GM21526 (cell line): Measurements from ENCODE around the gene NHS.
"Not testable (repeated sequence)": the region's sequence is repeated elsewhere in the genome, so short reads cannot be mapped to it uniquely, and the experiment has no call there.

Experiments used
- ATAC-seq: cut with Tn5 transposase; IDR thresholded peaks from one replicate; pipeline ENCODE4 v1.9.1; 2021; ENCODE audit warnings: moderate library complexity; ENCODE audit not compliant: unreplicated experiment, low FRiP score

The NHS gene

GRCh38 chrX:17484592-17484991 is 109.6 kb downstream of the NHS start:
- ATAC-seq = no peak

- ATAC-seq = no peak
Observed at GRCh38 chrX:17485391-17485790, 110.4 kb downstream of the NHS start.

- ATAC-seq = no peak
Observed at GRCh38 chrX:17488036-17488435, 113.0 kb downstream of the NHS start.

- ATAC-seq = no peak
Observed at GRCh38 chrX:17494216-17494615, 119.2 kb downstream of the NHS start.

- ATAC-seq = no peak
Observed at GRCh38 chrX:17495052-17495451, 120.1 kb downstream of the NHS start.

GRCh38 chrX:17496407-17496806 is 121.4 kb downstream of the NHS start:
- ATAC-seq = no peak

- ATAC-seq = no peak
Observed at GRCh38 chrX:17497193-17497592, 122.2 kb downstream of the NHS start.

- no peak for ATAC-seq
Observed at GRCh38 chrX:17499512-17499911, 124.5 kb downstream of the NHS start.

GRCh38 chrX:17500145-17500579 is 125.2 kb downstream of the NHS start:
- no peak for ATAC-seq

- ATAC-seq = no peak
Observed at GRCh38 chrX:17501746-17502145, 126.7 kb downstream of the NHS start.

GRCh38 chrX:17506352-17506751 is 131.4 kb downstream of the NHS start:
- ATAC-seq = not testable (repeated sequence)

GRCh38 chrX:17511556-17511955 is 136.6 kb downstream of the NHS start:
- ATAC-seq = no peak

GRCh38 chrX:17519358-17519757 is 144.4 kb downstream of the NHS start:
- ATAC-seq = no peak

- no peak for ATAC-seq
Observed at GRCh38 chrX:17520016-17520615, 145.1 kb downstream of the NHS start.

GRCh38 chrX:17521871-17522693 is 147.1 kb downstream of the NHS start:
- ATAC-seq = no peak

- ATAC-seq = no peak
Observed at GRCh38 chrX:17525266-17525665, 150.3 kb downstream of the NHS start.

- ATAC-seq = no peak
Observed at GRCh38 chrX:17525762-17526555, 151.0 kb downstream of the NHS start.

- no peak for ATAC-seq
Observed at GRCh38 chrX:17527135-17527701, 152.2 kb downstream of the NHS start.

GRCh38 chrX:17527922-17528321 is 152.9 kb downstream of the NHS start:
- no peak for ATAC-seq

GRCh38 chrX:17529151-17529745 is 154.2 kb downstream of the NHS start:
- no peak for ATAC-seq

GRCh38 chrX:17531500-17531899 is 156.5 kb downstream of the NHS start:
- ATAC-seq = no peak
